T-helper 2 cell treated with Interferon-gamma antibody and Interleukin-4, amounts not matched to agents 5 μg/mL and 100 μg/mL, for 36 hours (primary cell): ENCODE results near the gene OCLN.
"Not testable (repeated sequence)": the region's sequence is repeated elsewhere in the genome, so short reads cannot be mapped to it uniquely, and the experiment has no call there.

ENCODE experiments used
- DNase-seq: peaks from one replicate; pipeline ENCODE4 v3.0.0; 2021; ENCODE audit warnings: low spot score
- H3K27ac Mint-ChIP-seq: one replicate; pipeline ENCODE4 v1.8.0; 2021; ENCODE audit warnings: mild to moderate bottlenecking, mixed read lengths
- H3K27me3 Mint-ChIP-seq: one replicate; pipeline ENCODE4 v1.8.0; 2021; ENCODE audit warnings: low read depth, mixed read lengths
- H3K36me3 Mint-ChIP-seq: one replicate; pipeline ENCODE4 v1.8.0; 2021; ENCODE audit warnings: low read depth, mixed read lengths
- H3K4me1 Mint-ChIP-seq: one replicate; pipeline ENCODE4 v1.8.0; 2021; ENCODE audit warnings: low read depth, mixed read lengths
- H3K4me3 Mint-ChIP-seq: one replicate; pipeline ENCODE4 v1.8.0; 2022; ENCODE audit warnings: mild to moderate bottlenecking, moderate library complexity, mixed read lengths
- H3K9me3 Mint-ChIP-seq: one replicate; pipeline ENCODE4 v1.8.0; 2021; ENCODE audit warnings: mixed read lengths

Gene OCLN

GRCh38 chr5:69527128-69527770 is 34.7 kb downstream of the OCLN start:
- H3K4me1 Mint-ChIP-seq: no peaks in the 10 kb centered on the region
- peaks cover 6% of the 10 kb centered on the region for H3K27me3 Mint-ChIP-seq
- H3K4me3 Mint-ChIP-seq: no peak overlapping the region
- no peaks in the 10 kb centered on the region for H3K36me3 Mint-ChIP-seq
- no peaks in the 10 kb centered on the region for H3K9me3 Mint-ChIP-seq
- H3K27ac Mint-ChIP-seq: no peak overlapping the region
- no peak for DNase-seq

GRCh38 chr5:69528035-69528434 is 35.4 kb downstream of the OCLN start:
- H3K9me3 Mint-ChIP-seq: no peaks in the 10 kb centered on the region
- H3K4me3 Mint-ChIP-seq: no peak overlapping the region
- H3K27ac Mint-ChIP-seq: no peak overlapping the region
- no peaks in the 10 kb centered on the region for H3K4me1 Mint-ChIP-seq
- DNase-seq: no peak
- peaks cover 6% of the 10 kb centered on the region for H3K27me3 Mint-ChIP-seq
- no peaks in the 10 kb centered on the region for H3K36me3 Mint-ChIP-seq

DNA sequence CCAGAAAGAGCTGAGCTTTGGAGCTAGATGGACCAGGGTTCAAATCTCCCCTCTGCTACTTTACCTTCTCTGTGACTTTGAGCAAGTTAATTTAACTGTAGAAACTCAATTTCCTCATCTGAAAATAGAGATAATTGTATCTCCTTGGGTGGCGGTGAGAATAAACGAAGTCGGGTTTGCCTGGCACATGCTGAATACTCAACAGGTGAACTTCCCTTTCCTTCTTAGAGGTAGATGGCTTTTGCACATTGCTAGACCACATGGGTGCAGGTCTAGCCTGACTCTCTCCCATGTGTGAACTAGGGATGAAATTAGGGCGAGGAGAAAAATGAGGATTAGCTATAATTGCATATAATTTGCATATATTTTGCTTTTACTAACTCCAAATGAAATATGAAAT is 36.0 kb downstream of the OCLN start:
- no peak for DNase-seq
- Mint-ChIP-seq H3K9me3 (no peaks in the 10 kb centered on the region), H3K4me1 (no peaks in the 10 kb centered on the region), H3K4me3 (no peak overlapping the region), H3K27me3 (peaks cover 6% of the 10 kb centered on the region), H3K27ac (no peak overlapping the region), H3K36me3 (no peaks in the 10 kb centered on the region)

- no peak overlapping the region for H3K4me3 Mint-ChIP-seq
- no peak overlapping the region for H3K27ac Mint-ChIP-seq
- no peaks in the 10 kb centered on the region for H3K4me1 Mint-ChIP-seq
- DNase-seq: no peak
- H3K9me3 Mint-ChIP-seq: no peaks in the 10 kb centered on the region
- no peaks in the 10 kb centered on the region for H3K36me3 Mint-ChIP-seq
- H3K27me3 Mint-ChIP-seq: peaks cover 6% of the 10 kb centered on the region
These were observed 38.2 kb downstream of the OCLN start for GRCh38 chr5:69530561-69531405.

GRCh38 chr5:69531406-69531801 is 38.8 kb downstream of the OCLN start:
- Mint-ChIP-seq H3K27me3 (peaks cover 6% of the 10 kb centered on the region), H3K27ac (no peak overlapping the region), H3K36me3 (no peaks in the 10 kb centered on the region), H3K4me1 (no peaks in the 10 kb centered on the region), H3K4me3 (no peak overlapping the region), H3K9me3 (no peaks in the 10 kb centered on the region)
- DNase-seq: no peak

- H3K4me3 Mint-ChIP-seq, DNase-seq, H3K4me1 Mint-ChIP-seq, H3K27me3 Mint-ChIP-seq, H3K9me3 Mint-ChIP-seq, H3K27ac Mint-ChIP-seq, H3K36me3 Mint-ChIP-seq: not testable (repeated sequence)
These were observed 45.3 kb downstream of the OCLN start for GRCh38 chr5:69537911-69538310.

- not testable (repeated sequence) for H3K27me3 Mint-ChIP-seq, H3K4me3 Mint-ChIP-seq, H3K4me1 Mint-ChIP-seq, H3K9me3 Mint-ChIP-seq, H3K27ac Mint-ChIP-seq, H3K36me3 Mint-ChIP-seq, DNase-seq
These were observed 46.1 kb downstream of the OCLN start for GRCh38 chr5:69538735-69539134.

DNA sequence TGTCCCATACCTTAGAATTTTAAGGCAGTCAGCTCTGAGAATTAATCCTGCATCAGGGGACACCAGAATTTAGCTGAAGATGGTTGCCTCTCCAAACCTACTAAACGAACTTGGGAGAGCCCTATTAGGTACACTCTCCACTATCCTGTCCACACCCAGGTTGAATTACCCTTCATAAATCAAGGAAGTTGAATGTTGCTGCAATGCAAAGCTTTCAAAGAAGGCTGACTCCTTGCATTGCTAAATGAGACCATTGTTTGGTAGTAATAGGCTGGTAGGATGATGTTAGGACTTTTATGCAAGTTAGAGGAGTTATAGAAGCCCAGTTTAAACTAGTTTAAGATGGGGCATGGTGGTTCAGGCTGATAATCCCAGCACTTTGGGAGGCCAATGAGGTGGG is 48.8 kb downstream of the OCLN start:
- not testable (repeated sequence) for H3K27ac Mint-ChIP-seq, H3K27me3 Mint-ChIP-seq, DNase-seq, H3K4me3 Mint-ChIP-seq, H3K9me3 Mint-ChIP-seq, H3K4me1 Mint-ChIP-seq, H3K36me3 Mint-ChIP-seq

DNA sequence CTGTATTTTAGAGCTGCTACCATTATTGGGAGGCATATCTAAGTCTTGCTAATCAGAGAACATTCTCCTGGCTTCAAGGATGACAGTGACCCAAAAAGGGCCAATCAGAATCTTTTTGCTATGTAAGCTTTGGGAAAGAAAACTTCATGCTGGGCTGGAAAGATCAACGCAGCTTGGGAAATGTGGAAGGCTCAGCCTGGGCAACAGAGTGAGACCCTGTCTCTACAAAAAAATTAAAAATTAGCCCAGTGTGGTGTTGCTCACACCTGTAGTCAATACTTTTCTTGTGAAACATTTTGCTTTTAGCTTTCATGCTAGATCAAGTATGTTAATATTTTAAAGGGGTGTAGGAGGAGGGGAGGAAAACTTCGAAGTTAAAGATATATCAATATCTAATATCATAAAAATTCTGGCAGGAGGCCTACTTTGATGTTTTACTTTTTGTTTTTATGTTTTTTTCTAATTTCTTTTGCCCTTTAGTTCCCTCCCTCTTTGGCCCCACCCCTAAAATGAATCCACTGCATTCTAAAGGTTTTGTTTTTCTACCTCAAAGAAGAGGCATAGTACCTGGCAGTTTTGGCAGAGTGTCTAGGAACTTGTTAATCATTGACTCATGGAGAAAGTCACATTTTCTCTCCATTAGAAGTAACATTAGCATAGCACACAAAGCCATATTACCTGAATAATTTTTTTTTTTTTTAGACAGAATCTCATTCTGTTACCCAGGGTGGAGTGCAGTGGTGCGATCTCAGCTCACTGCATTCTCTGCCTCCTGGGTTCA is 50.4 kb downstream of the OCLN start:
- DNase-seq, H3K4me1 Mint-ChIP-seq, H3K27me3 Mint-ChIP-seq, H3K9me3 Mint-ChIP-seq, H3K27ac Mint-ChIP-seq, H3K4me3 Mint-ChIP-seq, H3K36me3 Mint-ChIP-seq: not testable (repeated sequence)

GRCh38 chr5:69544602-69545001 is 52.0 kb downstream of the OCLN start:
- not testable (repeated sequence) for H3K4me1 Mint-ChIP-seq, H3K27ac Mint-ChIP-seq, DNase-seq, H3K36me3 Mint-ChIP-seq, H3K4me3 Mint-ChIP-seq, H3K9me3 Mint-ChIP-seq, H3K27me3 Mint-ChIP-seq

GRCh38 chr5:69559908-69560330 is 67.3 kb downstream of the OCLN start, which contains the start of gene GTF2H2C:
Gene GTF2H2C (plus strand): TSS chr5:69560191. CDS start chr5:69565133, 4,942 bp downstream.
- peak within 1 kb of the TSS; percentile 96 for H3K4me3 Mint-ChIP-seq
- not testable (repeated sequence) for H3K4me1 Mint-ChIP-seq, H3K27me3 Mint-ChIP-seq, H3K9me3 Mint-ChIP-seq, H3K36me3 Mint-ChIP-seq
- peak within 1 kb of the TSS; percentile 93 for H3K27ac Mint-ChIP-seq
- DNase-seq: peak; percentile 76

GRCh38 chr5:69560587-69561431 is 68.2 kb downstream of the OCLN start:
- not testable (repeated sequence) for H3K27ac Mint-ChIP-seq, H3K36me3 Mint-ChIP-seq, H3K9me3 Mint-ChIP-seq, H3K4me1 Mint-ChIP-seq, DNase-seq, H3K27me3 Mint-ChIP-seq
- H3K4me3 Mint-ChIP-seq: peak overlapping the region; percentile 57

GRCh38 chr5:69566172-69566571 is 73.6 kb downstream of the OCLN start:
- H3K27me3 Mint-ChIP-seq, H3K36me3 Mint-ChIP-seq, H3K9me3 Mint-ChIP-seq, H3K4me1 Mint-ChIP-seq, H3K4me3 Mint-ChIP-seq, H3K27ac Mint-ChIP-seq, DNase-seq: not testable (repeated sequence)
